ENCODE measurements around the gene BHMT.
"Not testable (repeated sequence)": the region's sequence is repeated elsewhere in the genome, so short reads cannot be mapped to it uniquely, and the experiment has no call there.

BHMT gene

GRCh38 chr5:79173626-79174025 lies 62.0 kb downstream of the BHMT start:
- DNase-seq: no peak

DNA sequence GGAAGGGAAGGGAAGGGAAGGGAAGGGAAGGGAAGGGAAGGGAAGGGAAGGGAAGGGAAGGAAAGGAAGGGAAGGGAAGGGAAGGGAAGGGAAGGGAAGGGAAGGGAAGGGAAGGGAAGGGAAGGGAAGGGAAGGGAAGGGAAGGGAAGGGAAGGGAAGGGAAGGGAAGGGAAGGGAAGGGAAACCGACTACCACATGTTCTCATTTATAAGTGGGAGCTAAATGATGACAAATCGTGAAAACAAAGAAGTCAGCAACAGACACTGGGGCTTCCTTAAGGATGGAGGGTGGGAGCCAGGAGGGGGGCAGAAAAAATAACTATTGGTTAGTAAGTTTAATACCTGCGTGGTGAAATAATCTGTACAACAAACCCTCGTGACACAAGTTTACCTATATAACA lies 68.8 kb downstream of the BHMT start:
- not testable (repeated sequence) for DNase-seq

DNA sequence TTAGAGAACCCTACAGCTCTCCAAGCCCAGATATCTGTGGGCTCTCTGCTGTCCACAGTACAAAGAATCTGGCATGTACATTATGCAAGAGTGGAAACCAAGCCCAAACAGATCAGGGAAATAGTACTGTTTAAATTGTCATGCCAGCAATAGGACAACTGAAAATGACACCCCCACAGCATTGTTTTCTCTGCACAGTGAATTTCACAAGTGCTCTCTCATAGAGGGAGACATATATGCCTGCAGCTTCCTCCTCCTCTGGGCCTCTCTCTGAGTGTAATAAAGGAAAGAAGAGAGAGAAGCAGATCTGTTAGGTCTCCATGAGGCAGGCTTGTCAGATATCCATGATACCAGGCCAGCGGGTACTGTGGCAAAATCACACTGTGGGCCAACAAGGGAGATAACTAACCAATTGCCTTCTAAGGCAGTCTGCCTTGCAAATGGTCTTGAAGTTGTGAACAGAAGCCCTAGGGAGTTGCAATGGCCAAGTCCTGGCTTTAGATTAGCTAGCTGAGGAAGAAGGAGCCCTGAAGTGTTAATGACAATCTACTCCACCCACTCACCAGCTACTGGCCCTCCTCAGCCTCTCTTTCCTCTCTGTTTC lies 69.9 kb downstream of the BHMT start:
- no peak for DNase-seq

Measured in NCI-H226 (cell line).